ENCODE measurements around the gene ABLIM3.

- no peak for TF ChIP-seq CSDC2 (CRISPR knock-in tag; IDR thresholded peaks at IDR 0.05)
- no peak for TF ChIP-seq OSR1 (CRISPR knock-in tag; IDR thresholded peaks at IDR 0.05)
- no peak for TF ChIP-seq CSRNP3 (CRISPR knock-in tag; IDR thresholded peaks at IDR 0.05)
- no peak for TF ChIP-seq SNAI2 (CRISPR knock-in tag; IDR thresholded peaks at IDR 0.05)
- no peak for TF ChIP-seq ZNF565 (CRISPR knock-in tag; conservative IDR thresholded peaks at IDR 0.05; ENCODE audit: low read depth)
These were observed 15.9 kb upstream of the ABLIM3 start for GRCh38 chr5:149125386-149125891.

All from SK-N-SH treated with all-trans-retinoic acid at 6 μM for 48 hours (cell line).